HepG2 (cell line): Measurements from ENCODE around the gene DNTTIP2. TPM values are rescaled to one million over a fixed set of nuclear protein-coding genes. Genes with fewer than 3 reads are reported as not detected.

Experiments used
- ATAC-seq: fragments of 200-7000 bp; cut with Tn5 transposase; 3 replicates; pipeline ENCODE4 v1.9.1; 2020; ENCODE audit warnings: mild to moderate bottlenecking, moderate library complexity
- BruUV-seq: library from RNA; stranded (reverse); fragments of 400-500 nt; replicated peaks from 2 replicates; lab custom pipeline; 2021; lab: Mats Ljungman, UMichigan
- CTCF ChIA-PET: fragments of 300-600 bp; formaldehyde crosslinking; extraction: SDS; loops from one replicate; lab custom pipeline; 2021; ENCODE audit warnings: low total read pairs, inconsistent platforms, low intra/inter-chr PET ratio; lab: Yijun Ruan, JAX
- POLR2A ChIA-PET: fragments of 350-600 bp; sonication (Branson Sonifier 250); formaldehyde crosslinking; loops from one replicate; lab custom pipeline; 2020; ENCODE audit warnings: antibody characterized with exemption, inconsistent platforms; lab: Yijun Ruan, JAX
- DNase-seq: peaks from one replicate; pipeline ENCODE4 v3.0.0-alpha.2; 2015; ENCODE audit warnings: low spot score
- FAIRE-seq: peaks from 3 replicates; lab custom pipeline; 2011; peaks lifted over from hg19 to GRCh38; lab: Jason Lieb, UNC
- H2AFZ ChIP-seq: one replicate; pipeline ENCODE4 v1.6.1; 2011; ENCODE audit warnings: low read length, inconsistent platforms
- H3K27ac ChIP-seq: fragments of 300-600 bp; 3 replicates; pipeline ENCODE4 v1.8.0; 2011; ENCODE audit warnings: mixed run types, mild to moderate bottlenecking, mixed read lengths, low read length, inconsistent platforms; ENCODE audit not compliant: insufficient read depth; ENCODE audit errors: extremely low read length
- H3K27me3 ChIP-seq, 2 experiments: fragments of 200-600 bp in 1 of 2; 2 replicates in 1 of 2; 3 replicates in 1 of 2; pipeline versions ENCODE4 v1.6.0 to v1.8.0; 2011; ENCODE audit warnings: low read length in 2 of 2, mild to moderate bottlenecking in 2 of 2, moderate library complexity in 2 of 2, inconsistent platforms in 1 of 2; ENCODE audit not compliant: insufficient read depth in 2 of 2, control insufficient read depth in 1 of 2
- H3K36me3 ChIP-seq, 2 experiments: fragments of 200-600 bp in 1 of 2; replicated peaks in 1 of 2; 2 replicates in 1 of 2; 3 replicates in 1 of 2; pipeline versions ENCODE4 v1.5.1 to v1.8.0; 2011; ENCODE audit warnings: low read length in 2 of 2, inconsistent platforms in 1 of 2; ENCODE audit not compliant: insufficient read depth in 2 of 2, control insufficient read depth in 1 of 2
- H3K4me1 ChIP-seq: 2 replicates; pipeline ENCODE4 v1.5.1; 2012; ENCODE audit warnings: low read length, inconsistent platforms; ENCODE audit not compliant: insufficient read depth
- H3K4me2 ChIP-seq: 2 replicates; pipeline ENCODE4 v1.6.0; 2011; ENCODE audit warnings: low read depth, low read length, inconsistent platforms
- H3K4me3 ChIP-seq, 3 experiments: fragments of 200-600 bp in 1 of 3; sonication (generic), shearing (Covaris generic) in 1 of 3; replicated peaks in 1 of 3; 2 replicates each; pipeline ENCODE4 v1.5.1; 2011 to 2016; ENCODE audit warnings: low read length in 3 of 3, inconsistent platforms in 2 of 3, low read depth in 2 of 3, mild to moderate bottlenecking in 2 of 3, control low read depth in 1 of 3, mixed read lengths in 1 of 3; ENCODE audit not compliant: insufficient read depth in 1 of 3
- H3K79me2 ChIP-seq: one replicate; pipeline ENCODE4 v1.6.1; 2011; ENCODE audit warnings: low read length, inconsistent platforms; ENCODE audit not compliant: insufficient read depth
- H3K9ac ChIP-seq: 2 replicates; pipeline ENCODE4 v1.6.0; 2011; ENCODE audit warnings: mild to moderate bottlenecking, low read depth, low read length, inconsistent platforms; ENCODE audit not compliant: insufficient read depth
- H3K9me3 ChIP-seq: 2 replicates; pipeline ENCODE4 v1.5.1; 2012; ENCODE audit warnings: mild to moderate bottlenecking, low read length
- H4K20me1 ChIP-seq: 2 replicates; pipeline ENCODE4 v1.6.0; 2011; ENCODE audit warnings: inconsistent platforms, mild to moderate bottlenecking, low read length, moderate library complexity; ENCODE audit not compliant: insufficient read depth
- ARNTL ChIP-seq: sonication (generic); formaldehyde crosslinking; IDR thresholded peaks from 2 replicates; pipeline ENCODE4 v1.4.0; 2020; ENCODE audit warnings: mild to moderate bottlenecking, missing genetic modification reagents
- HIVEP1 ChIP-seq: sonication (generic); formaldehyde crosslinking; IDR thresholded peaks from 2 replicates; pipeline ENCODE4 v1.4.0; 2020; ENCODE audit warnings: mild to moderate bottlenecking, missing genetic modification reagents
- NRL ChIP-seq: sonication (generic); formaldehyde crosslinking; IDR thresholded peaks from 2 replicates; pipeline ENCODE4 v1.5.0; 2020; ENCODE audit warnings: missing genetic modification reagents, mild to moderate bottlenecking, moderate library complexity, borderline replicate concordance
- SMYD3 ChIP-seq: sonication (generic); formaldehyde crosslinking; IDR thresholded peaks from 2 replicates; pipeline ENCODE4 v1.8.1; 2023; ENCODE audit warnings: mild to moderate bottlenecking, missing genetic modification reagents
- TBL1XR1 ChIP-seq: fragments of 150-350 bp; IDR thresholded peaks from 2 replicates; pipeline ENCODE4 v1.6.1; 2014; ENCODE audit warnings: borderline replicate concordance, low read length; ENCODE audit not compliant: partially characterized antibody
- TCF7L2 ChIP-seq: IDR thresholded peaks from 2 replicates; pipeline ENCODE4 v1.6.1; 2011; ENCODE audit warnings: mild to moderate bottlenecking, low read depth, low read length, moderate library complexity
- XBP1 ChIP-seq: sonication (generic); formaldehyde crosslinking; IDR thresholded peaks from 2 replicates; pipeline ENCODE4 v1.5.0; 2020; ENCODE audit warnings: missing genetic modification reagents
- ZNF557 ChIP-seq: sonication (generic); formaldehyde crosslinking; IDR thresholded peaks from 2 replicates; pipeline ENCODE4 v1.4.0; 2020; ENCODE audit warnings: missing genetic modification reagents
- in situ Hi-C: cut with HindIII; loops from 2 replicates; pipeline ENCODE4 v1.10.0; 2017; ENCODE audit warnings: low pct_unique_long_range_greater_than_20kb; ENCODE audit not compliant: extremely low pct_ligation_motif_present
- intact Hi-C: fragments of 100-400 bp; cut with micrococcal nuclease; formaldehyde crosslinking; loops from one replicate; pipeline ENCODE4 v1.10.0; 2022; ENCODE audit not compliant: unreplicated experiment
- polyA plus RNA-seq, 8 experiments: library from polyadenylated mRNA; depleted of rRNA in 3 of 8; stranded (reverse) in 7 of 8; unstranded in 1 of 8; fragments of >200 nt; fragmentation: Illumina TruSeq in 4 of 8; extraction: Trizol in 4 of 8; gene quantifications; 2 replicates each; pipeline versions ENCODE4 v1.2.1 to v1.2.3, GENCODE V29; 2011 to 2016; ENCODE audit warnings: low read depth in 4 of 8, missing spikeins in 1 of 8, mixed read lengths in 1 of 8; ENCODE audit not compliant: insufficient read depth in 1 of 8
- total RNA-seq, 5 experiments: library from RNA; depleted of rRNA; stranded (reverse); fragments of >200 nt; fragmentation: Illumina TruSeq; extraction: Trizol; gene quantifications; 2 replicates each; pipeline ENCODE4 v1.2.3, GENCODE V29; 2016; ENCODE audit warnings: low read depth in 1 of 5
- TF ChIP-seq, protein P1 (sequence below): sonication (generic); formaldehyde crosslinking; IDR thresholded peaks from 2 replicates; pipeline ENCODE4 v1.4.0; 2020; ENCODE audit warnings: missing genetic modification reagents

The DNTTIP2 gene
- total and polyA plus RNA-seq, 2 of the 13 experiments (the other 11 are each of a cell fraction or from before 2014, with no cell fraction given), result 11.4 to 63.3 TPM

DNA sequence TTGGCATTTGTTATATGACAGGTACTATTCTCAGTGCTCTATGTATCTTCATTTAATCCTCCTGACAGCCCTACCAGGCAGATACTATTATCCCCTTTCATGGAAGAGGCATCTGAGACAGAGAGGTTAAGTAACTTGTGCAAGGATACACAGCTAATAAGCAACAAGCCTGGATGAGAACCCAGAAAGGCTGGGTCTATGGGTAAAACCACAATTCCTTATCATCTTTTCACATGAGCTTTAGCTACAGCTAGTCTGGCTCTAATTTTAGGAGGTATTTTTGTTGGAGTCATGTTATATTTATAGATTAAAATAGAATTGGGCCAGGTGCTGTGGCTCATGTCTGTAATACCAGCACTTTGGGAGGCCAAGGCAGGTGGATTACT lies 27.7 kb downstream of the DNTTIP2 start:
- H3K27me3 ChIP-seq, result no peaks in the 10 kb centered on the region; a peak in 1 of 5 replicates
- no peak overlapping the region for H3K4me3 ChIP-seq
- H2AFZ ChIP-seq, result no peak overlapping the region
- DNase-seq (no peak), FAIRE-seq (no peak), ATAC-seq (no peak)
- no peak overlapping the region for H3K4me2 ChIP-seq
- CTCF ChIA-PET, result interaction anchor here (1.2 to 1.4 kb wide), 2 partner anchors 222 to 413 kb away, joined by 3 to 8 read pairs; no protein-coding TSS in a partner anchor
- POLR2A ChIA-PET, result no interaction called here
- intact Hi-C loops (no loop called here), in situ Hi-C loops (no loop called here)
- TF ChIP-seq ARNTL (CRISPR knock-in tag), result no peak
- TF ChIP-seq ZNF557, result no peak
- TF ChIP-seq, protein P1, sequence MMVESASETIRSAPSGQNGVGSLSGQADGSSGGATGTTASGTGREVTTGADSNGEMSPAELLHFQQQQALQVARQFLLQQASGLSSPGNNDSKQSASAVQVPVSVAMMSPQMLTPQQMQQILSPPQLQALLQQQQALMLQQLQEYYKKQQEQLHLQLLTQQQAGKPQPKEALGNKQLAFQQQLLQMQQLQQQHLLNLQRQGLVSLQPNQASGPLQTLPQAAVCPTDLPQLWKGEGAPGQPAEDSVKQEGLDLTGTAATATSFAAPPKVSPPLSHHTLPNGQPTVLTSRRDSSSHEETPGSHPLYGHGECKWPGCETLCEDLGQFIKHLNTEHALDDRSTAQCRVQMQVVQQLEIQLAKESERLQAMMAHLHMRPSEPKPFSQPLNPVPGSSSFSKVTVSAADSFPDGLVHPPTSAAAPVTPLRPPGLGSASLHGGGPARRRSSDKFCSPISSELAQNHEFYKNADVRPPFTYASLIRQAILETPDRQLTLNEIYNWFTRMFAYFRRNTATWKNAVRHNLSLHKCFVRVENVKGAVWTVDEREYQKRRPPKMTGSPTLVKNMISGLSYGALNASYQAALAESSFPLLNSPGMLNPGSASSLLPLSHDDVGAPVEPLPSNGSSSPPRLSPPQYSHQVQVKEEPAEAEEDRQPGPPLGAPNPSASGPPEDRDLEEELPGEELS (CRISPR knock-in tag), result no peak
- TF ChIP-seq NRL (CRISPR knock-in tag), result no peak
- no peak for TF ChIP-seq SMYD3 (CRISPR knock-in tag)
- TF ChIP-seq XBP1 (CRISPR knock-in tag), result no peak
- no peak for TF ChIP-seq TCF7L2
- no peak for TF ChIP-seq HIVEP1
- no peak for TF ChIP-seq TBL1XR1
- BruUV-seq, result no TSS peak
- H3K9ac ChIP-seq, result no peak overlapping the region
- H3K79me2 ChIP-seq, result no peaks in the 10 kb centered on the region
- H3K36me3 ChIP-seq, result no peaks in the 10 kb centered on the region
- no peak overlapping the region for H3K27ac ChIP-seq
- peaks cover 6% of the 10 kb centered on the region; the same call in 1 of the 2 replicates for H3K4me1 ChIP-seq
- peaks cover 16% of the 10 kb centered on the region for H3K9me3 ChIP-seq
- H4K20me1 ChIP-seq, result no peaks in the 10 kb centered on the region
